GM19099 (cell line): ENCODE measurements around the gene ACER1.

ENCODE experiments used
- POLR2A ChIP-seq: IDR thresholded peaks from 3 replicates; pipeline ENCODE4 v1.6.1; 2011; ENCODE audit warnings: low read depth; ENCODE audit not compliant: insufficient read length; ENCODE audit errors: extremely low read depth

ACER1 gene

DNA sequence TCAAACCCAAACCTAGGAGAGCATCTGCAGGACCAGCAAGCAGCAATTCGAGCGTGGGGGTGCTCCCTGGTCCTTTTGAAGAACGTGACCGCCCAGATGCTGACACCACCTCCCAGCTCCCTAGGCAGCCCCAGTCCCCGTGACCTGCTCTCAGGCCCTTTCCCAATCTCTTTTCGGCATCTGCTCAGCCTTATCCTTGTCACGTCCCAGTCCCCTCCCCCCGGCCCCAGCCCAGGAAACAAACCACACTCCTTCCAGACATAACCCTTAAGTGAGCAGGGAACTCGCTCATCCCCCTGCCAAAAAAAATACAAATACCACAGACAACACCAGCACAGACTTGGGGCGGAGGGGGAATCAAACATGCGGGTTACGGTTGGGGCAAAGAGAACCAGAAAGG, 57.0 kb downstream of the ACER1 start:
- TF ChIP-seq POLR2A = no peak

- no peak for TF ChIP-seq POLR2A
These were observed 58.2 kb downstream of the ACER1 start for GRCh38 chr19:6275170-6275744.

DNA sequence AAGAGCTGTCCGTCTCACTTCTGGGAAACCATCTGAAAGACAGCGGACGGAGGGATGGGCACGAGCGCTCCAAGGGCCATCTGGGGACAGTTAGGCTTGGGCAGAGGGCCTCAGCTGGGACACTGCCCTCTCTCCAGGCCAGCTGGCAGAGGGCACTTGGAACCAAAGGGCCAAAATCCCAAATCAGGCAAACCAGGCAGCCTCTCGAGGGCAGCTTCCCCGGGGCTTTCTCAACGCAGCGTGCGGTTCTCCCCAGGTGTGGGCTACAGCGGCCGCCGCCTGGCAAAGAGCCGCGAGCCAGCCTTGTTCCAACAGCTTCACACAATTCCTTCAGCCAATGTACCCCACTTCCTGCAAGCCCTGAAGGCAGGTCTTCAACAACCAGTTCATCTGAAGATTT, 58.7 kb downstream of the ACER1 start:
- TF ChIP-seq POLR2A = no peak

GRCh38 chr19:6273701-6274601, 59.5 kb downstream of the ACER1 start:
- TF ChIP-seq POLR2A = no peak

DNA sequence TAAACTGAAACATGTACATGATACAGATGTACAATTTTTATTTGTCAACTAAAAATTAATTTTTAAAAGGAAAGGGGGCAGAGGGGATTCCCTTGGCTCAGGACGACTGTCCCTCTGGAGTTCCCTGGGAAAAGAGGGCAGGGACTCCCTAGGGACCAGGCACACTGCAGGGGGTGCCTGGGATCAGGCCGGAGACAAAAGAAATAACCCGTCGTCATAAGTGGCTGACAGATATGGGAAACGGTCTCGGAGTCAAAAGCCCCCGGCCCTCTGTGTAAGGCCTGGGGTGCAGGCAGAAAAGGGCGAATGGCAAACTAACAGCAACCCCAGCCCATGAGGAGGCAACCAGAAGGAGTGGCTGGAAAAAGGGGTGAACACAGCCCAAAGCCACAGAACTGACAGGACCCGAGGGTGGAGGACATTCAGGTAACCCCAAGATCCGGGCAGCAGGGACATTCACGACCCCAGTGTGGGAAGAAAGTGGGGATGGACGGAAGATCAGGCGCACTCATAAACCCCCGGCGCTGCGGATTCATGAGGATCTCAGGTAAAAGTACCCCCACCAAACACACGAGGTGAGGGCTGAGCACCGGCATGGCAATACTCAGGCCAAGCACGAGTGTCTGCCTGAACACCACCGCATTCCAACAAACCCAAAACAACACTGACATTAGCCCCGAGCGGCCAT, 60.4 kb downstream of the ACER1 start:
- TF ChIP-seq POLR2A = no peak

- TF ChIP-seq POLR2A = no peak
These were observed 61.0 kb downstream of the ACER1 start for GRCh38 chr19:6272411-6272791.

GRCh38 chr19:6271721-6272410, 61.5 kb downstream of the ACER1 start:
- TF ChIP-seq POLR2A = no peak

- TF ChIP-seq POLR2A = no peak
These were observed 62.2 kb downstream of the ACER1 start for GRCh38 chr19:6271251-6271650.

DNA sequence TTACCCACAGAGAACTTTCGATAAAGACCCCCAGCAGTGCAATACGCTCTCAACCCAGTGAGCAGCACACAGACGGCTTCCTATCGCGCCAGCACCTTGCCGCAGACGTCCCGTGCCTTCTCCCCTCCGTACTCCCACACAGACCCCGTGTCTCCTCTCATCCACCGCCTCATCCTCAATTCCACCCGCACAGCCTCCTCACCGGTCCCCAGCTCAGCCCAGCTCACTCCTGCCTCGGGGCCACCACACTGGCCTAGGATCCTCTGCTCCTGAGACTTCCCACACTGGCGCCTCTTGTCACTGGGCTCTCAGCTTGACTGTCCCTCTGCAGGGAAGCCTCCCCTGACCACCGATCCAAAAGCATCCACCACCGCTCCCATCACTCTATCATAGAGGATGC, 62.6 kb downstream of the ACER1 start:
- no peak for TF ChIP-seq POLR2A

DNA sequence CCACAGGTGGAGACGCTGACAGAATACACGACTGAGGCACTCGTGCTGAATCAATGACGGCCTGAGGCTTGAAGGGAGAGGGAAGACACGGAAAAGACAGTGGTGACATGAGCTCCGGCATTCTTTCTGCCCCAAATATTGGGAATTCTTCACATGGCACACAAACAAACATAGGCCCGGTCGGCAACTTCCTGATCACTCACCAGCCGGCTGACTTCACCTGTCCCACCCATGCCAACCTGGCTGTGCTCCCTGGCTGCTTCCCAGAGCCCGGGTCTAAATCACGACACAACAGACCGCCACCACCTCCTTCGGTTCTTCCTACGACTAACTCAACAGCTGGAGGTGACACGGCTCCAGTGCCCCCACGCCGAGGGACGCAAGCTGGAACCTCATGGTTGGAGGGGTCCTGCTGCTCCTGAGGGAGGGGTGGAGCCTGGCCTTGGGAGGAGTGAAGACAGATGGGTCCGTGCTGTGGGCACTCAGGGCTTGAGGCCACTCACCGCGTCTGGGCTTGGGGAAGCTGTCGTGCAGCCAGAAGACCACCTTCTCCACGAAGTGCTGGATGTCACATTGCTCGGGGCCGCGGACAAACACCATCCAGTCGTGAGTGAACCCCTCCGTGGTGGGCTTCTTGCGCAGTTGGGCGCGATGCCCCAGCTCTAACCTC, 63.2 kb downstream of the ACER1 start:
- no peak for TF ChIP-seq POLR2A

- TF ChIP-seq POLR2A = no peak
These were observed 64.1 kb downstream of the ACER1 start for GRCh38 chr19:6269101-6269886.

DNA sequence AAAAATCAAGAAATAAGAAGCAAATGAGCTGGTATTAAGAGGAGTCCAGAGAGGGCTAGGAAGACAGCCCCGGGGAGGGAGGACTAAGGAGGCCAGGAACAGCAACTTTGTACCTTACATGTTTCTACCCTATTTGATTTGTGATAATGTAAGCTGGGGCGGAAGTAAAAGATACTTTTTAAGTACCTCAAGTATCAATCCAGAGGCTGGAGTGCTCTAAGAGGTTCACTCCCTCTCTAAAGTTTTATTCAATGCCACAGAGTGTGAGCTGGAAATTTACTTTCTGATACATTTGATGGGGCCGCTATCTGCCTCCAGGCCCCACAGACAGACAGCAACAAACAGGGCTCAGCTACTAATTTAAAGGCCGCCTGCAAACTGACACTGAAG, 65.0 kb downstream of the ACER1 start:
- no peak for TF ChIP-seq POLR2A

DNA sequence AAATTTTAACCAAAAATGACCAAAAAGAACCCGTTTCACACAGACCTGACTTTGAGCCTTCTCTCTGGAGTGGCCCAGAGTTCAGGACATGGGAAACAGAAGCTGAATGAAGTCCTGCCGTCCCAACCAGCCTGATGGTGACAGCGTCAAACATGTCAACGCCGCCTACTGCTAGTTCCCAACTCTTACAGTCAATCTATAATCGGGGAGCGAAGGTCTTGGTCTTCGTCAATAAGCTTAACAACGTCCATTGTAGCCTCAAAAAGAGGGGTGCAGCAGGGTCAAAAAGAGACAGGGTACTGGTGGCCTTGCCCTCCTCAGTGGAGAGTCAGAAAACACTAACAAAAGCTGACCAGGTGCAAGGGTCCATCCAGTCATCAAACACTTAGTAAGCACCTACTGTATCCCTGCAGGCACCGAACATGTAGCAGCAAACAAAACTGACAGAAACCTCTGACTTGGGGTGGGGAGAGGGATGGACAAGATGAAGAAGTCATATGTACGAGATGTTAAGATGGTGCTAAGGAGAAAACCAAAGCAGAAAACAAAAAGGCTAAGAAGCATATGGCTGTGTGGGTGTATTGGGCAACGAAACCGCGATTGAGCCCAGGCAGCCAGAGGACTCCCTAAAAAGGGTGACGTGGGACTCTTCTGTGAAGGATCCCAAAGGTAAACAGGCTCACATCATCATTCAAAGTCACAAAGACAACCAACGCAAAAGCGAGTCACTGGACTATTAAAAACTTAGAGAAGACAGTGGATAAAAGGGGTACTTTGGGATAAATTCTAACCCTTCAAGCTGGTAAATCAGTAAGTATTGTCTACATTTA, 65.6 kb downstream of the ACER1 start:
- TF ChIP-seq POLR2A = no peak

GRCh38 chr19:6264803-6265202, 68.6 kb downstream of the ACER1 start:
- TF ChIP-seq POLR2A = no peak
